ENCODE data around the gene ADISSP. TPM values are rescaled to one million over a fixed set of nuclear protein-coding genes. Genes with fewer than 3 reads are reported as not detected.

Gene ADISSP
- total and polyA plus RNA-seq, 2 of the 13 experiments (the other 11 are each of a cell fraction or from before 2014, with no cell fraction given) = 38.3 to 90.6 TPM

DNA sequence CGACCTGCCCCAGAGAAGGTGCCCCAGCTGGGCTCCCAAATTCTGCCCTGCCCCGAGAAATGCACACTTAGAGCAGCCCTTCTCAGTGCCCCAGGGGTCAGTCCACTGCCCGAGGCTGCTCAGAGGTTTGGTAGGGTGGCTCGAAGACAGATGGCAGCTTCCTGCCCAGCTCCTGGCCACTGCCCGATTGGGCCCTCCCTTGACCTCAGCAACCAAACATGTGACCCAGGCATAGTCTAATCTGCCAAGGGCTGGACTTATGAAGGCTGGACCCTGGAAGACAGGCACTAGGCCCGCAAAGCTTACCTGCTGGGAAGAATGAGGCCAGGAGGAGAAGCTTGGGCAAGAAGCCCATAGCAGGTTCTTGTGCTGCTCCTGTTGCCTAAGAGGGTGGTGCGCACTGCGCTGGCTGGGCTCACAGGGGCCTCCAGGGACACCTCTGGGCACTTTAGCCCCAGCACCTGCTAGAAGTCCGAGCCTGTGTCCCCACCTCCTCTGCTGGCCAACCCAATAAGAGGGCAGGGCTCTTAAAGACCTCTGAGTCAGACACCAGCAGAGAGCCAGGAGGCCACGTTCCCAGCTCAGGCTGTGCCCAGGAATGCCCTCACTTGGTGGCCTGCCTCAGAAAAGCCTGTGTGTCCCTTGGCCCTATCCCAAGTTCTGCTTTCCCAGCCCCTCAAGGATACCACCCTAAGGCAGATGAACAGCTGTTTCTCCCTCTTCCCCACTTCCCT lies 60.6 kb downstream of the ADISSP start:
- DNase-seq (ENCODE audit: low spot score) = no peak
- Histone ChIP-seq H3K36me3 (replicated peaks in 1 of 2; ENCODE audit: control insufficient read depth in 1 of 2, insufficient read depth in 2 of 2, low read length in 2 of 2) (no peaks in the 10 kb centered on the region), H3K27ac (ENCODE audit: extremely low read length, insufficient read depth, low read length) (no peak overlapping the region), H3K9me3 (ENCODE audit: low read length) (no peaks in the 10 kb centered on the region), H2AFZ (ENCODE audit: low read length) (no peak overlapping the region), H3K27me3 (ENCODE audit: control insufficient read depth in 1 of 2, insufficient read depth in 2 of 2, low read length in 2 of 2) (peaks cover 11 to 38% of the 10 kb centered on the region in 2 experiments), H4K20me1 (ENCODE audit: insufficient read depth, low read length) (no peaks in the 10 kb centered on the region), H3K4me3 (replicated peaks in 1 of 3; ENCODE audit: insufficient read depth in 1 of 3, low read depth in 2 of 3, low read length in 3 of 3) (no peak overlapping the region), H3K4me1 (ENCODE audit: insufficient read depth, low read length) (peaks cover 4% of the 10 kb centered on the region), H3K79me2 (ENCODE audit: insufficient read depth, low read length) (no peaks in the 10 kb centered on the region), H3K4me2 (ENCODE audit: low read depth, low read length) (no peak overlapping the region), H3K9ac (ENCODE audit: insufficient read depth, low read depth, low read length) (no peak overlapping the region)
- POLR2A ChIA-PET = interaction anchor here (1.0 kb wide), 1 partner anchor 10 kb away, joined by 3 read pairs; no protein-coding TSS in a partner anchor
- BruUV-seq (replicated peaks) = no TSS peak
- CTCF ChIA-PET (ENCODE audit: low intra/inter-chr PET ratio, low total read pairs) = interaction anchor here (5.4 kb wide), 1 partner anchor 30 kb away, joined by 65 read pairs; no protein-coding TSS in a partner anchor
- in situ Hi-C loops (cut with HindIII; ENCODE audit: extremely low pct_ligation_motif_present, low pct_unique_long_range_greater_than_20kb) (no loop called here), intact Hi-C loops (cut with micrococcal nuclease; ENCODE audit: unreplicated experiment) (no loop called here)
- FAIRE-seq = no peak
- peak; percentile 3; the same call in 2 of the 3 replicates for ATAC-seq
- 36% methylated on average over 7 of the region's 10 CpGs for WGBS (ENCODE audit: low lambda C conversion rate)
- no peak for TF ChIP-seq POLR2AphosphoS2 (IDR thresholded peaks at IDR 0.05; ENCODE audit: low read depth, low read length)
- TF ChIP-seq, protein P1, sequence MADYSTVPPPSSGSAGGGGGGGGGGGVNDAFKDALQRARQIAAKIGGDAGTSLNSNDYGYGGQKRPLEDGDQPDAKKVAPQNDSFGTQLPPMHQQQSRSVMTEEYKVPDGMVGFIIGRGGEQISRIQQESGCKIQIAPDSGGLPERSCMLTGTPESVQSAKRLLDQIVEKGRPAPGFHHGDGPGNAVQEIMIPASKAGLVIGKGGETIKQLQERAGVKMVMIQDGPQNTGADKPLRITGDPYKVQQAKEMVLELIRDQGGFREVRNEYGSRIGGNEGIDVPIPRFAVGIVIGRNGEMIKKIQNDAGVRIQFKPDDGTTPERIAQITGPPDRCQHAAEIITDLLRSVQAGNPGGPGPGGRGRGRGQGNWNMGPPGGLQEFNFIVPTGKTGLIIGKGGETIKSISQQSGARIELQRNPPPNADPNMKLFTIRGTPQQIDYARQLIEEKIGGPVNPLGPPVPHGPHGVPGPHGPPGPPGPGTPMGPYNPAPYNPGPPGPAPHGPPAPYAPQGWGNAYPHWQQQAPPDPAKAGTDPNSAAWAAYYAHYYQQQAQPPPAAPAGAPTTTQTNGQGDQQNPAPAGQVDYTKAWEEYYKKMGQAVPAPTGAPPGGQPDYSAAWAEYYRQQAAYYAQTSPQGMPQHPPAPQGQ (CRISPR knock-in tag; IDR thresholded peaks at IDR 0.05; ENCODE audit: borderline replicate concordance) = no peak
- no peak for TF ChIP-seq CBX1 (IDR thresholded peaks at IDR 0.05; ENCODE audit: low read depth)
- no peak for TF ChIP-seq AGO2 (optimal IDR thresholded peaks at IDR 0.05; ENCODE audit: low read depth, low read length)
- TF ChIP-seq, protein P2, sequence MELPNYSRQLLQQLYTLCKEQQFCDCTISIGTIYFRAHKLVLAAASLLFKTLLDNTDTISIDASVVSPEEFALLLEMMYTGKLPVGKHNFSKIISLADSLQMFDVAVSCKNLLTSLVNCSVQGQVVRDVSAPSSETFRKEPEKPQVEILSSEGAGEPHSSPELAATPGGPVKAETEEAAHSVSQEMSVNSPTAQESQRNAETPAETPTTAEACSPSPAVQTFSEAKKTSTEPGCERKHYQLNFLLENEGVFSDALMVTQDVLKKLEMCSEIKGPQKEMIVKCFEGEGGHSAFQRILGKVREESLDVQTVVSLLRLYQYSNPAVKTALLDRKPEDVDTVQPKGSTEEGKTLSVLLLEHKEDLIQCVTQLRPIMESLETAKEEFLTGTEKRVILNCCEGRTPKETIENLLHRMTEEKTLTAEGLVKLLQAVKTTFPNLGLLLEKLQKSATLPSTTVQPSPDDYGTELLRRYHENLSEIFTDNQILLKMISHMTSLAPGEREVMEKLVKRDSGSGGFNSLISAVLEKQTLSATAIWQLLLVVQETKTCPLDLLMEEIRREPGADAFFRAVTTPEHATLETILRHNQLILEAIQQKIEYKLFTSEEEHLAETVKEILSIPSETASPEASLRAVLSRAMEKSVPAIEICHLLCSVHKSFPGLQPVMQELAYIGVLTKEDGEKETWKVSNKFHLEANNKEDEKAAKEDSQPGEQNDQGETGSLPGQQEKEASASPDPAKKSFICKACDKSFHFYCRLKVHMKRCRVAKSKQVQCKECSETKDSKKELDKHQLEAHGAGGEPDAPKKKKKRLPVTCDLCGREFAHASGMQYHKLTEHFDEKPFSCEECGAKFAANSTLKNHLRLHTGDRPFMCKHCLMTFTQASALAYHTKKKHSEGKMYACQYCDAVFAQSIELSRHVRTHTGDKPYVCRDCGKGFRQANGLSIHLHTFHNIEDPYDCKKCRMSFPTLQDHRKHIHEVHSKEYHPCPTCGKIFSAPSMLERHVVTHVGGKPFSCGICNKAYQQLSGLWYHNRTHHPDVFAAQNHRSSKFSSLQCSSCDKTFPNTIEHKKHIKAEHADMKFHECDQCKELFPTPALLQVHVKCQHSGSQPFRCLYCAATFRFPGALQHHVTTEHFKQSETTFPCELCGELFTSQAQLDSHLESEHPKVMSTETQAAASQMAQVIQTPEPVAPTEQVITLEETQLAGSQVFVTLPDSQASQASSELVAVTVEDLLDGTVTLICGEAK (IDR thresholded peaks at IDR 0.05) = no peak
- TF ChIP-seq, protein P2 (CRISPR knock-in tag; IDR thresholded peaks at IDR 0.05) = no peak
- no peak for TF ChIP-seq ZNF12 (CRISPR knock-in tag; IDR thresholded peaks at IDR 0.05)
- no peak for TF ChIP-seq ZSCAN21 (CRISPR knock-in tag; IDR thresholded peaks at IDR 0.05; ENCODE audit: borderline replicate concordance)

Measured in HepG2 (cell line).